ENCODE results near the gene PAFAH1B2. TPM values are rescaled to one million over a fixed set of nuclear protein-coding genes. Genes with fewer than 3 reads are reported as not detected.
A peak's percentile ranks its signal among the peaks of the same experiment; 100 is the strongest.

The PAFAH1B2 gene
- total RNA-seq, 1 donor from 2014 or later: 78.7 TPM

GRCh38 chr11:117189191-117189940, 45.3 kb downstream of the PAFAH1B2 start:
- intact Hi-C loops (cut with micrococcal nuclease): loop anchor here (1.0 to 2.0 kb wide), 6 partner anchors 11 to 91 kb away; partner anchors contain the start of genes PAFAH1B2, PCSK7, RNF214 and SIDT2
- ChIA-PET CTCF (interaction anchor here (1.0 to 1.3 kb wide), 4 partner anchors 8 to 38 kb away, joined by 3 to 5 read pairs (median 3); no protein-coding TSS in a partner anchor), POLR2A (interaction anchor here (0.6 to 5.9 kb wide), 10 partner anchors 10 to 730 kb away, joined by 3 to 63 read pairs (median 4); partner anchors contain the start of genes PAFAH1B2, RNF214 and SIDT2)
- DNase-seq (peak; percentile 66), ATAC-seq (ENCODE audit: low read depth) (peak; percentile 87)
- TF ChIP-seq, protein P1, sequence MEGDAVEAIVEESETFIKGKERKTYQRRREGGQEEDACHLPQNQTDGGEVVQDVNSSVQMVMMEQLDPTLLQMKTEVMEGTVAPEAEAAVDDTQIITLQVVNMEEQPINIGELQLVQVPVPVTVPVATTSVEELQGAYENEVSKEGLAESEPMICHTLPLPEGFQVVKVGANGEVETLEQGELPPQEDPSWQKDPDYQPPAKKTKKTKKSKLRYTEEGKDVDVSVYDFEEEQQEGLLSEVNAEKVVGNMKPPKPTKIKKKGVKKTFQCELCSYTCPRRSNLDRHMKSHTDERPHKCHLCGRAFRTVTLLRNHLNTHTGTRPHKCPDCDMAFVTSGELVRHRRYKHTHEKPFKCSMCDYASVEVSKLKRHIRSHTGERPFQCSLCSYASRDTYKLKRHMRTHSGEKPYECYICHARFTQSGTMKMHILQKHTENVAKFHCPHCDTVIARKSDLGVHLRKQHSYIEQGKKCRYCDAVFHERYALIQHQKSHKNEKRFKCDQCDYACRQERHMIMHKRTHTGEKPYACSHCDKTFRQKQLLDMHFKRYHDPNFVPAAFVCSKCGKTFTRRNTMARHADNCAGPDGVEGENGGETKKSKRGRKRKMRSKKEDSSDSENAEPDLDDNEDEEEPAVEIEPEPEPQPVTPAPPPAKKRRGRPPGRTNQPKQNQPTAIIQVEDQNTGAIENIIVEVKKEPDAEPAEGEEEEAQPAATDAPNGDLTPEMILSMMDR (IDR thresholded peaks at IDR 0.05): no peak
- peaks cover 78% of the 10 kb centered on the region for H3K4me1 Mint-ChIP-seq
- H3K9me3 Mint-ChIP-seq: no peaks in the 10 kb centered on the region
- H3K27me3 Mint-ChIP-seq: no peaks in the 10 kb centered on the region
- peaks cover 75% of the 10 kb centered on the region for H3K36me3 Mint-ChIP-seq (ENCODE audit: low read depth)
- peak overlapping the region; percentile 74 for H3K4me3 Mint-ChIP-seq
- peak overlapping the region; percentile 94 for H3K27ac Mint-ChIP-seq

- peak; percentile 0 for ATAC-seq (ENCODE audit: low read depth)
- DNase-seq: no peak
- peaks cover 75% of the 10 kb centered on the region for H3K4me1 Mint-ChIP-seq
- peak overlapping the region; percentile 94 for H3K27ac Mint-ChIP-seq
- H3K27me3 Mint-ChIP-seq: no peaks in the 10 kb centered on the region
- no peaks in the 10 kb centered on the region for H3K9me3 Mint-ChIP-seq
- TF ChIP-seq, protein P1 (IDR thresholded peaks at IDR 0.05): no peak
- ChIA-PET POLR2A (interaction anchor here (0.7 to 5.9 kb wide), 7 partner anchors 11 to 729 kb away, joined by 3 to 63 read pairs (median 11); partner anchors contain the start of genes PAFAH1B2, RNF214 and SIDT2), CTCF (interaction anchor here (1.0 to 1.2 kb wide), 3 partner anchors 9 to 37 kb away, joined by 3 to 5 read pairs (median 3); no protein-coding TSS in a partner anchor)
- H3K4me3 Mint-ChIP-seq: peak overlapping the region; percentile 74
- peaks cover 79% of the 10 kb centered on the region for H3K36me3 Mint-ChIP-seq (ENCODE audit: low read depth)
- intact Hi-C loops (cut with micrococcal nuclease): loop anchor here (1.0 to 2.0 kb wide), 6 partner anchors 12 to 92 kb away; partner anchors contain the start of genes PAFAH1B2, PCSK7, RNF214 and SIDT2
Measured at GRCh38 chr11:117189941-117190544, 46.0 kb downstream of the PAFAH1B2 start.

GRCh38 chr11:117191680-117192400, 47.8 kb downstream of the PAFAH1B2 start:
- H3K4me1 Mint-ChIP-seq: peaks cover 60% of the 10 kb centered on the region

DNA sequence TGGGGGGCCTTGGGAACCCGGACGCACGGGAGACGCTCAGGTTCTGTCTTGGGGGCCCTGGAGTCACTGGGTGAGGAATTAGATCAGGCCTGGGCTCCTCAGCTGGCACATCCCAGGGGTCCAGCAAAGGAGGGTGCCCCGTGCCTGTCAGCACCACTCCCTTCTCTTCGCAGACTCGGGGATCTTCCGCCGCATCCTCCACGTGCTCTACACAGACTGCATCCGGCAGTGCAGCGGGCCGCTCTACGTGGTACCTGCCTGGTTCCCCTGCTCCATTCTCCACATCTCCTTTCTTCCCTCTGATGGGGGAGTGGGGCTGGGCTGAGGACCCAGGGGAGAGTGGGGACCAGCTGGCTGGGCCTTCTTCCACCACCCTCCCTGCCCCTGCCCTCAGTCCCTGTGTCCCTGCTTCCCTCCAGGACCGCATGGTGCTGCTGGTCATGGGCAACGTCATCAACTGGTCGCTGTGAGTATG, 48.4 kb downstream of the PAFAH1B2 start:
- ATAC-seq (ENCODE audit: low read depth): no peak
- TF ChIP-seq, protein P1 (IDR thresholded peaks at IDR 0.05): no peak
- intact Hi-C loops (cut with micrococcal nuclease): no loop called here
- H3K4me1 Mint-ChIP-seq: peaks cover 58% of the 10 kb centered on the region
- no peak overlapping the region for H3K4me3 Mint-ChIP-seq
- ChIA-PET POLR2A (interaction anchor here (1.1 kb wide), 1 partner anchor 38 kb away, joined by 5 read pairs; no protein-coding TSS in a partner anchor), CTCF (interaction anchor here (2.0 kb wide), 1 partner anchor 11 kb away, joined by 5 read pairs; no protein-coding TSS in a partner anchor)
- H3K36me3 Mint-ChIP-seq (ENCODE audit: low read depth): peaks cover 83% of the 10 kb centered on the region
- peak overlapping the region; percentile 61 for H3K27ac Mint-ChIP-seq
- H3K27me3 Mint-ChIP-seq: no peaks in the 10 kb centered on the region
- H3K9me3 Mint-ChIP-seq: no peaks in the 10 kb centered on the region
- no peak for DNase-seq

More at GRCh38 chr11:117191680-117192400, 47.8 kb downstream of the PAFAH1B2 start:
- no peaks in the 10 kb centered on the region for H3K9me3 Mint-ChIP-seq
- ChIA-PET CTCF (no interaction called here), POLR2A (interaction anchor here (0.6 to 4.5 kb wide), 4 partner anchors 13 to 261 kb away, joined by 3 to 63 read pairs (median 4); partner anchors contain the start of gene SIDT2)
- TF ChIP-seq, protein P1 (IDR thresholded peaks at IDR 0.05): no peak
- H3K27me3 Mint-ChIP-seq: no peaks in the 10 kb centered on the region
- intact Hi-C loops (cut with micrococcal nuclease): no loop called here
- no peak for DNase-seq
- H3K36me3 Mint-ChIP-seq (ENCODE audit: low read depth): peaks cover 85% of the 10 kb centered on the region
- H3K4me3 Mint-ChIP-seq: no peak overlapping the region
- ATAC-seq (ENCODE audit: low read depth): no peak
- peak overlapping the region; percentile 46 for H3K27ac Mint-ChIP-seq

Measured in activated B cell treated with CpG ODN at 0.5 μM for 24 hours (primary cell).